ENCODE data around the gene POU2F3. TPM values are rescaled to one million over a fixed set of nuclear protein-coding genes. Genes with fewer than 3 reads are reported as not detected.

POU2F3 gene
- total RNA-seq, 1 donor from 2014 or later, result 4.6 TPM

DNA sequence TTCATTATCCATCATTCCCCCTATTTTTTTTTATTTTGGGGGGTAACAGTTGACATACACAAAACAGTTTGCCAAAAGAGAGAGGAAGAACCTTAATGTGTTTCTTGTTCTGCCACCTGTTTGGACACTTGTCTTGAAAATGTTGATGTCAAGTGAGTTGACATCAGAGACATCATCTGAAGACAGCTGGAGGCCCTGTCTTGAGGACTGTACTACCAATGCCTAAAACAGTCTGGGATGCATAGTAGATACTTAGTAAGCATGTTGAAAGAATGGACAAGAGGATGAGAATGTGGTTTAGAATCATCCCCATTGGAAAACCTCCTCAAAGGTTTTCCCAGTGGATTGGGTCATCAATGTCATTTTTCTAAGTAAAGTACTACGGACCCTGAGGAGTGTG is 93.9 kb downstream of the POU2F3 start:
- Histone ChIP-seq H3K4me1 (peaks cover 42% of the 10 kb centered on the region), H3K27me3 (ENCODE audit: low read depth) (no peaks in the 10 kb centered on the region), H3K27ac (no peak overlapping the region), H3K9me3 (no peaks in the 10 kb centered on the region), H3K36me3 (peaks cover 12% of the 10 kb centered on the region), H3K4me3 (no peak overlapping the region)
- no peak for DNase-seq
- intact Hi-C loops (cut with DNase I), result no loop called here
- ATAC-seq, result no peak
- TF ChIP-seq, protein P1, sequence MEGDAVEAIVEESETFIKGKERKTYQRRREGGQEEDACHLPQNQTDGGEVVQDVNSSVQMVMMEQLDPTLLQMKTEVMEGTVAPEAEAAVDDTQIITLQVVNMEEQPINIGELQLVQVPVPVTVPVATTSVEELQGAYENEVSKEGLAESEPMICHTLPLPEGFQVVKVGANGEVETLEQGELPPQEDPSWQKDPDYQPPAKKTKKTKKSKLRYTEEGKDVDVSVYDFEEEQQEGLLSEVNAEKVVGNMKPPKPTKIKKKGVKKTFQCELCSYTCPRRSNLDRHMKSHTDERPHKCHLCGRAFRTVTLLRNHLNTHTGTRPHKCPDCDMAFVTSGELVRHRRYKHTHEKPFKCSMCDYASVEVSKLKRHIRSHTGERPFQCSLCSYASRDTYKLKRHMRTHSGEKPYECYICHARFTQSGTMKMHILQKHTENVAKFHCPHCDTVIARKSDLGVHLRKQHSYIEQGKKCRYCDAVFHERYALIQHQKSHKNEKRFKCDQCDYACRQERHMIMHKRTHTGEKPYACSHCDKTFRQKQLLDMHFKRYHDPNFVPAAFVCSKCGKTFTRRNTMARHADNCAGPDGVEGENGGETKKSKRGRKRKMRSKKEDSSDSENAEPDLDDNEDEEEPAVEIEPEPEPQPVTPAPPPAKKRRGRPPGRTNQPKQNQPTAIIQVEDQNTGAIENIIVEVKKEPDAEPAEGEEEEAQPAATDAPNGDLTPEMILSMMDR (IDR thresholded peaks at IDR 0.05), result no peak

DNA sequence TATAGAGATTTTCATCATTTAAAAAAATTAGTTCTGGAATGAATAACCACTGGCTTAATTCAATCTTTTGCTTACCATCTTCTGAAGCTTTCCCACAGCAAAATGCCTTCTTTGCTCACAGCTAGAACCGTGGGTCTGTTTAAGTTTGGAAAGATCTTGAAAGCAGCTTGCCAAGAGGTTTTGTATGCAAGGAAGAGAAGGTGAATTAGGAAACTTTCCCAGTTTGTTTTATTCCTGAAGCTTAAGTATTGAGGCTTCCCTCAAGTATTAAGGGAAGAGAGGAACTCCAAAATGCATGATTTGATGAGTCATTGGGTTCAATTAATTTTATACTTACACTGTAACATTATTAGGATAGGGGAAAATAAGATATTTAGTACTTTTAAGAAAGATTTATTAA is 94.4 kb downstream of the POU2F3 start:
- Histone ChIP-seq H3K27ac (no peak overlapping the region), H3K36me3 (peaks cover 12% of the 10 kb centered on the region), H3K9me3 (no peaks in the 10 kb centered on the region), H3K4me3 (no peak overlapping the region), H3K4me1 (peaks cover 46% of the 10 kb centered on the region), H3K27me3 (ENCODE audit: low read depth) (no peaks in the 10 kb centered on the region)
- intact Hi-C loops (cut with DNase I), result no loop called here
- TF ChIP-seq, protein P1 (IDR thresholded peaks at IDR 0.05), result no peak
- DNase-seq (no peak), ATAC-seq (no peak)

DNA sequence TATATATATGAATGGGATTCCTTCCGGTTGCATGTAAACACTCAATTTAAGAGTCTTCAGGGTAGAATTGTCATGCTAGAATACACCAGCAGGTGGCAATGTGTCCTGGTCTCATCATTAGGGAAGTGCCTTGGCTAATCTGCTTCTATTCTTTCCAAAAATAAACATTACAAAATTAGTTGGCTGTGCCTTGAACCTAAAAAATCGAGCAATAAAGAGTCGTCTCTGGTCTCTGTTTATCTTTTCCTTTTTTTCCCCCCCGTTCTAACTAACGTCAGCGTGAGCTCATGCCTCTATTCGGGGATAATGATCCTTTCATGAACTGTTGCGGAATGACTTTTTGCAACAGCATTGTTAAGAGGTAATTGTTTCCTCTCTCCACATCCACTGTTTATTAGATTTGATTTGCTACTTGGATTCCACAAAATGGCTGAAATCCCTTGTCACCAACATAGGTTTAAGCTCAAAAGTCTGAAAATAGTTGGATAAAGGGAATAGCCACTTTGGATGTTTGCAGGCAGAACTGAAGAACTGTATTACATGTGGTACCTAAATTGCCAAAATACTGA is 95.0 kb downstream of the POU2F3 start:
- Histone ChIP-seq H3K36me3 (peaks cover 9% of the 10 kb centered on the region), H3K4me3 (peak overlapping the region; percentile 91), H3K27ac (peak overlapping the region; percentile 93), H3K9me3 (no peaks in the 10 kb centered on the region), H3K4me1 (peaks cover 51% of the 10 kb centered on the region), H3K27me3 (ENCODE audit: low read depth) (no peaks in the 10 kb centered on the region)
- DNase-seq, result no peak
- TF ChIP-seq, protein P1 (IDR thresholded peaks at IDR 0.05), result peak; percentile 62
- ATAC-seq, result peak; percentile 44 to 56
- intact Hi-C loops (cut with DNase I), result no loop called here

DNA sequence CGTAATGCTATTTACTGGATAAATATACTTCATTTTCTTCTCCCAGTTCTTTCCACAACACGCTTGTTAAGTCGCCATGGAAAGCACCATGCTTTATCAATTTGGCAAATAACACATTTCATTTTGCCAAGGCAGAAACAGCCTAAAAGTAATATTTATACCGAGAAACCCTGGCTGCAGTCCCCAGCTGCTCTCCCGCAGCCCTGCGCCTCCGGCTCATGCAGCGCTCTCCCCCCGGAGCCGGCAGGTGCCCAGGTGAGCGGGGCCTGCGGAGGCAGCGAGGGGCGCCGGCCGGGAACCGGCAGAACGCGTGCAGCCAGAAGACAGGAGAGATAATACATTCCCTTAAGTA is 95.6 kb downstream of the POU2F3 start:
- peaks cover 57% of the 10 kb centered on the region for H3K4me1 ChIP-seq
- DNase-seq, result no peak
- ATAC-seq, result peak; percentile 45 to 51
- no peaks in the 10 kb centered on the region for H3K27me3 ChIP-seq (ENCODE audit: low read depth)
- peak overlapping the region; percentile 91 for H3K4me3 ChIP-seq
- TF ChIP-seq, protein P1 (IDR thresholded peaks at IDR 0.05), result no peak
- intact Hi-C loops (cut with DNase I), result no loop called here
- peaks cover 4% of the 10 kb centered on the region for H3K36me3 ChIP-seq
- H3K9me3 ChIP-seq, result no peaks in the 10 kb centered on the region
- H3K27ac ChIP-seq, result peak overlapping the region; percentile 93

DNA sequence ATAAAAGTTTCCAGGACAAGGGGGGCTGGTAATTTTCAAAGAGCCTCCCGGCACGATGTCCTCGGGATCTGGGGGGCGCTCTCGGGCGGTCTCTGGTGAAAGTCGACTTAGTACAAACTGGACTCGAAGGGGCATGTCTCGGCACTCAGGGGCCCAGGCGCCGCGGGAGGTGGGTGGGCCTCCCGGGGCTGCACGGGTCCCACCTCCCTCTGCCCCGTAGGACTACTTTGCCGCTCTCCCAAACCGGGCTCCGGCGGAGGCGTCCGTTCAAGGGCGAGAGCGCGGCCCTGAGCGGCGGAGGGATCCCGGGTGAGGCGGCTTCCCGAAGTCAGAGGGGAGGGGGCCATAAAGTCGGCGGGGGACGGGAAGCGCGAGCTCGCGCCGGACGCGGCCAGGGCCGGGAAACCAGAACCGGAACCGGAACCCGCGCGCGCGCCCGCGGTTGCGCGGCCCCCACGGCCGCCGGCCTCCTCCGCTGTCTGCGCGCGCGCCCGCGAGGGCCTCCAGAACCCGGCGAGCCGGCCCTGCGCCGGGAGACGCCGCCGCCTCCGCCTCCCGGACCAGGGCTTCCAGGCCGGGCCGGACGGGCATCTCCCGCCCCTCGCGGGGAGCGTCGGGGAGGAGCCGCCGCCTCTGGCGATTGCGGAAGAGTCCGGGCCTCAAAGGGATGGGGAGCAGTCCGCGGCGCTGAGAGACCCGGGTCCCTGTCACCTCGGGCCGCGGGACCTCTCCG is 96.1 kb downstream of the POU2F3 start, which contains the start of gene ARHGEF12:
Gene ARHGEF12 (plus strand): TSS at position 506 of the 733 bp plus-strand sequence. CDS start 831 bp downstream, outside the sequence.
- peak within 1 kb of the TSS; percentile 93 for H3K27ac ChIP-seq
- ATAC-seq (peak; percentile 90 to 96), DNase-seq (peak; percentile 96)
- intact Hi-C loops (cut with DNase I), result no loop called here
- peak within 1 kb of the TSS; percentile 91 for H3K4me3 ChIP-seq
- no peaks in the 10 kb centered on the region for H3K36me3 ChIP-seq
- no peaks in the 10 kb centered on the region for H3K9me3 ChIP-seq
- peaks cover 61% of the 10 kb centered on the region for H3K4me1 ChIP-seq
- no peaks in the 10 kb centered on the region for H3K27me3 ChIP-seq (ENCODE audit: low read depth)
- TF ChIP-seq, protein P1 (IDR thresholded peaks at IDR 0.05), result peak; percentile 33
